Mucosa of descending colon (tissue), 3 donors: ENCODE results near the gene CAPS. TPM values are rescaled to one million over a fixed set of nuclear protein-coding genes. Genes with fewer than 3 reads are reported as not detected.
A peak's percentile ranks its signal among the peaks of the same experiment; 100 is the strongest.

Experiments
- ATAC-seq: fragments of 200-7000 bp; cut with Tn5 transposase; one replicate; pipeline ENCODE4 v1.9.1; 2020; ENCODE audit warnings: mild to moderate bottlenecking, moderate library complexity
- DNase-seq, 3 donors: peaks; one replicate each; pipeline ENCODE4 v3.0.0-alpha.2; 2020
- H3K36me3 ChIP-seq: fragments of 200-600 bp; one replicate; pipeline ENCODE4 v1.8.0; 2021; ENCODE audit warnings: low read depth, mild to moderate bottlenecking
- H3K4me1 ChIP-seq: fragments of 200-600 bp; one replicate; pipeline ENCODE4 v1.8.0; 2021; ENCODE audit warnings: low read depth, mild to moderate bottlenecking
- H3K4me3 ChIP-seq: fragments of 200-600 bp; one replicate; pipeline ENCODE4 v1.8.0; 2021; ENCODE audit warnings: mild to moderate bottlenecking
- H3K9me3 ChIP-seq: fragments of 200-600 bp; one replicate; pipeline ENCODE4 v1.8.0; 2021; ENCODE audit warnings: mild to moderate bottlenecking
- CTCF ChIP-seq: fragments of 200-600 bp; IDR thresholded peaks from one replicate; pipeline ENCODE4 v1.8.0; 2022; ENCODE audit warnings: antibody characterized with exemption, mild to moderate bottlenecking
- intact Hi-C, 2 donors: fragments of 100-400 bp; cut with DNase I in 1 of 2; cut with micrococcal nuclease in 1 of 2; formaldehyde crosslinking; loops; one replicate each; pipeline versions ENCODE4 v1.11.0 to v1.11.1; 2022; cut with DNase I, micrococcal nuclease
- total RNA-seq, 3 donors: library from RNA; stranded (reverse); fragmentation: NEBNext Ultra II Directional in 2 of 3; extraction: Animal tissue kit (Norgen Biotek cat#: 25700) in 2 of 3; gene quantifications; one replicate each; pipeline versions ENCODE4 v1.2.1 to v1.2.4, GENCODE V29; 2021 to 2023
- donor health status: DM: no; HTN: no; CAD: no; lungs with moderate emphysema.
- donor health status: DM: no; HTN: no; CAD: no.
- donor health status: DM: no; HTN: yes; CAD: no.

CAPS gene
- total RNA-seq, 3 donors from 2014 or later = 9.5 to 20.2 (median 16.4) TPM

DNA sequence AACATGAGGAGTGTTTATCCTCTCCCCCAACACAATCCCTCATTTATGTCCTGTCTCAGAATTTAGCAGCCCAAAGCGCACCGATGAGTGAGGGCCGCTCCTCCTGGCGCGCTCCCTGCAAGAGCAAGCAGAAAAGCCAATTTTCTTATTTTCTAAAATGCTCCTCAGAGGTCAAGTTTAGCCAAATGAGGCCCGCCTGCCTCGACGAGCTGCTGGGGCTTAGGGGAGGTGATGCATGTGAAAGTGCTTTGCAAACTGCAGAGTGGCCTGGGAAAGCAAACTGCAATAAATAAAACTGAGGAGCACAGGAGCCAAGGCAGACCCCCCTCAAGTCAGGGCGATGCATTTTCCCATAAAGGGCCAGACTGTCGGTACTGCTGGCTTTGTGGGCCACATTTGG is 29.0 kb downstream of the CAPS start:
- Histone ChIP-seq H3K36me3 (no peaks in the 10 kb centered on the region), H3K4me3 (no peak overlapping the region), H3K9me3 (no peaks in the 10 kb centered on the region), H3K4me1 (peaks cover 6% of the 10 kb centered on the region)
- ATAC-seq (no peak), DNase-seq (no peak)
- intact Hi-C loops = no loop called here
- TF ChIP-seq CTCF = no peak

- H3K9me3 ChIP-seq = no peaks in the 10 kb centered on the region
- H3K4me3 ChIP-seq = no peak overlapping the region
- intact Hi-C loops = no loop called here
- no peaks in the 10 kb centered on the region for H3K36me3 ChIP-seq
- peaks cover 7% of the 10 kb centered on the region for H3K4me1 ChIP-seq
- TF ChIP-seq CTCF = no peak
- DNase-seq (no peak), ATAC-seq (no peak)
Observed at GRCh38 chr19:5943623-5944022, 29.6 kb downstream of the CAPS start.

GRCh38 chr19:5947435-5947834 is 33.4 kb downstream of the CAPS start:
- no peak for TF ChIP-seq CTCF
- intact Hi-C loops = no loop called here
- peak; percentile 42 for ATAC-seq
- no peak overlapping the region for H3K4me3 ChIP-seq
- peak in 2 of 3 donors; percentile 37 to 70 for DNase-seq
- no peaks in the 10 kb centered on the region for H3K9me3 ChIP-seq
- H3K36me3 ChIP-seq = no peaks in the 10 kb centered on the region
- peaks cover 24% of the 10 kb centered on the region for H3K4me1 ChIP-seq

DNA sequence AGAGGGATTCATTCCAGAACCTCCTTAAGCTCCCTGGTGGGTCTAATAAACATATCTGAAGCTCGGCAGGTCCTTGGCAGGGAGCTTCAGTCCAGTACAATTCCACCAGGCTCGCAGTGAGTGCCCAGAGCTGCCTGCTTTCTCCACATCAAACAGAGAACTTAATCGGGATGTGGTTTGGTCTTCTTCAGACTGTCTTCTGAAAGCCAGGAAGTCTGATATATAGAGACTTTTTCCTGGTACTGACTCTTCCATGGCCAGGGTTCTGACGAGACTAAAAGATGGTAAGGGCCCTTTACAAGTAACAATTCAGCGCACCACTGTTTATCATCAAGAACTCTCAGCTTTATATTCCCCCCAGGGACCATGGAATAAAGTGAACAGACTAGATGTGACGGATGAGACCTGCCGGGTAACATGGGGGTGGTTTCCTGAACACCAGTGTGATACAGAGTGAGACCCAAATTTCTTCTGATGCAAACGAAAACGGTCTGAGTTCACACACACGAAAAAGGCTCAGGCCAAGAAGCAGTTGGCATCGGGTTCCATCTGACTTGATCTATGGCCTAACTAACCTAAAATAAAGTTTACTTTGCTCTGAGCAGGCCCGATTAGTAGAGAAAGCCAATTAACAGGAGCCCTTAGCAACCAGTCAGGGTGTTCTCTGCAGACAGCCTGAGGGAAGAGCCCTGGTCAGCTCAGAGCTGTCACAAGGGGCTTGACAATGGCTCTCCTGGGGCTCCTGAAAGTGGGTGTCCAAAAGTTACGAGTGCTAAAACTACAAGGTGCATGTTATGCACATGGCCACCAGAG is 34.9 kb downstream of the CAPS start:
- H3K9me3 ChIP-seq = no peaks in the 10 kb centered on the region
- DNase-seq = peak in 1 of 3 donors; percentile 37
- intact Hi-C loops = no loop called here
- no peaks in the 10 kb centered on the region for H3K36me3 ChIP-seq
- peaks cover 28% of the 10 kb centered on the region for H3K4me1 ChIP-seq
- H3K4me3 ChIP-seq = no peak overlapping the region
- TF ChIP-seq CTCF = no peak
- no peak for ATAC-seq

DNA sequence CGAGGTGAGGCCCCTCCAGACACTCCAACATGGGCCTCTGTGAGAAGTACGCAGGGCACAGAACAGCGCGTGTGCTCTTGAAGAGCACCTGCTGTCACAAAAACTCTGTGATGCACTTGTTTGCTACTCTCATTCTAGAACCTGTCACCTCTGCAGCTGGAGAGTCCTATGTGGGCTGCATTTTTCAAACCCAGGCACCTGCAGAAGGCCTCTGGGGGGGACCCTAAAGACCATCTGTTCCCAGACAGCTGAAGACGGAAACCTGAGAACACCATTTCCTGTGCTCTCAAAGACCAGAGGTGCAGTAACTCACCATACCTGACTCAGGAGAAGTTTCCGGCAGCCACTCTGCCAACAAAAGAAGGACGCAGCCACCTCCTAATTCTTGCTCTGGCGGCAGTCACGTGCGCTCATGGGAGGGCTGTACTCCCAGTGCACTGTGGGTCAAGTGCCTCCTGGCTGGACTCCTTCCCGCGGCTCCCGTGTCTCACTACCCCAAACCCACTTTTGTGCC is 35.8 kb downstream of the CAPS start:
- intact Hi-C loops = no loop called here
- Histone ChIP-seq H3K4me1 (peaks cover 37% of the 10 kb centered on the region), H3K36me3 (no peaks in the 10 kb centered on the region), H3K4me3 (no peak overlapping the region), H3K9me3 (no peaks in the 10 kb centered on the region)
- DNase-seq (peak in 1 of 3 donors; percentile 56), ATAC-seq (no peak)
- no peak for TF ChIP-seq CTCF
